ENCODE results near the gene NRG3. TPM values are rescaled to one million over a fixed set of nuclear protein-coding genes. Genes with fewer than 3 reads are reported as not detected.

The NRG3 gene
- total and polyA plus RNA-seq, 2 of the 8 experiments (the other 6 are each of a cell fraction or from before 2014, with no cell fraction given) = 4.2 to 5.0 TPM

DNA sequence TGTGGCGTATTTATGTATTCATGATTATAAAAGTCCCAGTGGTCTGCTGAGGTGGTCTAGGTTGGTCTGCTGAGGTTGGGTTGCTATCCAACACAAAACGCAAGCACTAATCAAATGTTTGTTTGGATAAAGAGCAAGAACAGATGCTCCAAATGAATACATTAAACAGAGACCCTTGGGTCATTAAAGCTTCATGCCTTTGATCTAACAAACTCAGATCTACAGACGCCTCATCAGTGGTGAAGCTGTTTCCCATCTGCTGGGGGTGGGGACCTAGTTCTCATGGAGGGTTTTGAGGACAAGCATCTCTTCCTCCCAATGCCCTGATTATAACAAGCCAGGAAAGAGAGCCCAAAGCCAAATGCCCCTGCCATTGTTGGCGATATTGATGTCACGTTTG is 786.7 kb downstream of the NRG3 start:
- Histone ChIP-seq H3K4me3 (ENCODE audit: extremely low read depth in 1 of 4, insufficient read depth in 2 of 4, low read depth in 3 of 4, low read length in 4 of 4) (no peak overlapping the region), H2BK120ac (replicated peaks; ENCODE audit: low read depth, low read length) (no peak overlapping the region), H4K20me1 (replicated peaks in 1 of 2; ENCODE audit: control insufficient read depth in 1 of 2, insufficient read depth in 2 of 2, low read length in 2 of 2) (no peaks in the 10 kb centered on the region), H3K18ac (ENCODE audit: extremely low read depth, low read length) (no peak overlapping the region), H3K27me3 (replicated peaks in 1 of 4; ENCODE audit: control insufficient read depth in 3 of 4, extremely low read depth in 1 of 4, insufficient read depth in 3 of 4, low read length in 3 of 4) (peaks cover 0 to 1% (median 0%) of the 10 kb centered on the region in 4 experiments; a peak in 1 of 7 replicates), H2BK5ac (ENCODE audit: low read depth, low read length) (no peak overlapping the region), H3K4me1 (replicated peaks in 1 of 4; ENCODE audit: control insufficient read depth in 3 of 4, insufficient read depth in 4 of 4, low read length in 3 of 4) (no peaks in the 10 kb centered on the region), H2BK15ac (ENCODE audit: low read length) (no peak overlapping the region), H3K27ac (ENCODE audit: low read depth, low read length) (no peak overlapping the region), H3K14ac (ENCODE audit: insufficient read length) (no peak overlapping the region), H3K9me3 (ENCODE audit: insufficient read depth in 2 of 2, low read depth in 1 of 2, low read length in 1 of 2) (no peaks in the 10 kb centered on the region), H3K79me2 (ENCODE audit: control insufficient read depth in 1 of 2, insufficient read depth in 2 of 2, low read length in 2 of 2) (no peaks in the 10 kb centered on the region), H3K9ac (replicated peaks in 1 of 4; ENCODE audit: extremely low read depth in 1 of 4, low read depth in 3 of 4, low read length in 3 of 4) (no peak overlapping the region), H2BK20ac (ENCODE audit: low read length) (no peak overlapping the region), H2AFZ (ENCODE audit: low read length) (no peak overlapping the region), H4K8ac (ENCODE audit: extremely low read depth, insufficient read depth, low read length) (no peak overlapping the region), H3K36me3 (ENCODE audit: control insufficient read depth in 2 of 4, insufficient read depth in 4 of 4, low read length in 3 of 4) (no peaks in the 10 kb centered on the region), H2AK5ac (ENCODE audit: low read depth, low read length) (no peak overlapping the region), H3K4me2 (ENCODE audit: insufficient read depth in 1 of 2, low read depth in 2 of 2, low read length in 2 of 2) (no peak overlapping the region), H3K23ac (ENCODE audit: insufficient read length) (no peak overlapping the region), H4K91ac (replicated peaks; ENCODE audit: insufficient read length, low read length) (no peak overlapping the region), H4K5ac (ENCODE audit: insufficient read length, low read depth, low read length) (no peak overlapping the region), H3K4ac (replicated peaks; ENCODE audit: insufficient read length, low read depth, low read length) (no peak overlapping the region), H3K79me1 (ENCODE audit: low read depth, low read length) (no peaks in the 10 kb centered on the region), H2BK12ac (ENCODE audit: low read depth, low read length) (peak overlapping the region; percentile 80; the same call in 1 of the 2 replicates), H3K23me2 (ENCODE audit: low read depth, low read length) (no peaks in the 10 kb centered on the region; the same call in 1 of the 2 replicates), H3K56ac (replicated peaks; ENCODE audit: insufficient read length, low read depth, low read length) (no peak overlapping the region)
- 91% methylated on average over 5 of the region's 5 CpGs; no CpG with 5 or more reads in 1 of the 2 experiments for WGBS, 2 experiments (ENCODE audit: extremely low coverage in 1 of 2, insufficient coverage in 1 of 2, insufficient read length in 1 of 2, insufficient replicate concordance in 2 of 2, low coverage in 1 of 2, low lambda C conversion rate in 2 of 2, missing lambda C conversion rate in 1 of 2)
- no peak for FAIRE-seq
- POLR2A ChIA-PET (ENCODE audit: partially characterized antibody) = no interaction called here
- no peak for DNase-seq (ENCODE audit: low read depth in 1 of 2, low spot score in 2 of 2)
- CTCF ChIA-PET (ENCODE audit: partially characterized antibody) = no interaction called here
- TF ChIP-seq PHF8 (conservative IDR thresholded peaks at IDR 0.05; ENCODE audit: low read depth, low read length) (no peak), KDM1A (IDR thresholded peaks at IDR 0.05; ENCODE audit: borderline replicate concordance, low read length) (no peak), FOSL1 (IDR thresholded peaks at IDR 0.05; ENCODE audit: insufficient read depth, low read depth, low read length) (no peak), HDAC2 (IDR thresholded peaks at IDR 0.05; ENCODE audit: borderline replicate concordance in 1 of 2, low read depth in 2 of 2, low read length in 2 of 2) (no peak), TAF7 (optimal IDR thresholded peaks at IDR 0.05; ENCODE audit: borderline replicate concordance, low read depth, low read length) (no peak), JUN (IDR thresholded peaks at IDR 0.05; ENCODE audit: low read depth, low read length) (no peak), BCL11A (IDR thresholded peaks at IDR 0.05; ENCODE audit: low read depth in 2 of 2, low read length in 2 of 2) (no peak), RXRA (IDR thresholded peaks at IDR 0.05; ENCODE audit: insufficient read depth, low read depth, low read length) (no peak), SIN3A (conservative IDR thresholded peaks at IDR 0.05 in 1 of 2, IDR thresholded peaks at IDR 0.05 in 1 of 2; ENCODE audit: low read depth in 1 of 2, low read length in 2 of 2) (no peak), ASH2L (IDR thresholded peaks at IDR 0.05; ENCODE audit: low read length) (no peak), KDM5A (IDR thresholded peaks at IDR 0.05; ENCODE audit: low read length) (no peak)
- TF ChIP-seq, protein P1, sequence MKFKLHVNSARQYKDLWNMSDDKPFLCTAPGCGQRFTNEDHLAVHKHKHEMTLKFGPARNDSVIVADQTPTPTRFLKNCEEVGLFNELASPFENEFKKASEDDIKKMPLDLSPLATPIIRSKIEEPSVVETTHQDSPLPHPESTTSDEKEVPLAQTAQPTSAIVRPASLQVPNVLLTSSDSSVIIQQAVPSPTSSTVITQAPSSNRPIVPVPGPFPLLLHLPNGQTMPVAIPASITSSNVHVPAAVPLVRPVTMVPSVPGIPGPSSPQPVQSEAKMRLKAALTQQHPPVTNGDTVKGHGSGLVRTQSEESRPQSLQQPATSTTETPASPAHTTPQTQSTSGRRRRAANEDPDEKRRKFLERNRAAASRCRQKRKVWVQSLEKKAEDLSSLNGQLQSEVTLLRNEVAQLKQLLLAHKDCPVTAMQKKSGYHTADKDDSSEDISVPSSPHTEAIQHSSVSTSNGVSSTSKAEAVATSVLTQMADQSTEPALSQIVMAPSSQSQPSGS (IDR thresholded peaks at IDR 0.05; ENCODE audit: low read length) = no peak
